T-helper 1 cell treated with Interleukin-12 subunit alpha and Interleukin-12 subunit beta and Interleukin-4 antibody, amounts not matched to agents 30 ng/mL and 1 ng/mL, for 36 hours (primary cell): ENCODE data around the gene HLF. TPM values are rescaled to one million over a fixed set of nuclear protein-coding genes. Genes with fewer than 3 reads are reported as not detected.

Experiments
- intact Hi-C: fragments of 100-400 bp; cut with micrococcal nuclease; formaldehyde crosslinking; loops from one replicate; pipeline ENCODE4 v1.15.1; 2024
- total RNA-seq: library from RNA; stranded (reverse); gene quantifications from 2 replicates; pipeline ENCODE4 v1.2.3, GENCODE V29; 2022

HLF gene
- total RNA-seq, 1 donor from 2014 or later: 2.4 TPM

- intact Hi-C loops: no loop called here
These were observed 14.9 kb upstream of the HLF start for GRCh38 chr17:55249861-55250260.

- intact Hi-C loops: no loop called here
These were observed 10.4 kb upstream of the HLF start for GRCh38 chr17:55254375-55254774.

GRCh38 chr17:55258578-55259135 lies 6.1 kb upstream of the HLF start:
- intact Hi-C loops: no loop called here

- intact Hi-C loops: loop anchor here (10.0 kb wide), 1 partner anchor 495 kb away; the partner anchor contains the start of gene PCTP
These were observed 5.1 kb upstream of the HLF start for GRCh38 chr17:55259684-55260111.

- intact Hi-C loops: loop anchor here (10.0 kb wide), 1 partner anchor 493 kb away; the partner anchor contains the start of gene PCTP
These were observed 3.4 kb upstream of the HLF start for GRCh38 chr17:55261311-55261710.

- intact Hi-C loops: loop anchor here (1.0 to 10.0 kb wide), 7 partner anchors 21 to 491 kb away; partner anchors contain the start of genes COX11, PCTP and STXBP4
These were observed 1.0 kb upstream of the HLF start for GRCh38 chr17:55263569-55264277.

- intact Hi-C loops: loop anchor here (1.0 to 10.0 kb wide), 7 partner anchors 21 to 491 kb away; partner anchors contain the start of genes COX11, PCTP and STXBP4
These were observed 499 bp upstream of the HLF start for GRCh38 chr17:55264278-55264644.

- intact Hi-C loops: loop anchor here (1.0 to 10.0 kb wide), 5 partner anchors 19 to 489 kb away; partner anchors contain the start of gene PCTP
These were observed 706 bp downstream of the HLF start for GRCh38 chr17:55265311-55266021.

- intact Hi-C loops: loop anchor here (1.0 to 10.0 kb wide), 2 partner anchors 176 to 488 kb away; partner anchors contain the start of gene PCTP
These were observed 1.5 kb downstream of the HLF start for GRCh38 chr17:55266051-55266957.

- intact Hi-C loops: loop anchor here (1.0 to 10.0 kb wide), 2 partner anchors 177 to 488 kb away; partner anchors contain the start of gene PCTP
These were observed 2.4 kb downstream of the HLF start for GRCh38 chr17:55266958-55267688.

GRCh38 chr17:55267777-55268648 lies 3.3 kb downstream of the HLF start:
- intact Hi-C loops: loop anchor here (10.0 kb wide), 1 partner anchor 487 kb away; the partner anchor contains the start of gene PCTP

- intact Hi-C loops: loop anchor here (10.0 kb wide), 1 partner anchor 486 kb away; the partner anchor contains the start of gene PCTP
These were observed 4.1 kb downstream of the HLF start for GRCh38 chr17:55268649-55269480.

GRCh38 chr17:55269894-55270293 lies 5.1 kb downstream of the HLF start:
- intact Hi-C loops: loop anchor here (10.0 kb wide), 1 partner anchor 485 kb away; the partner anchor contains the start of gene PCTP

GRCh38 chr17:55271223-55271571 lies 6.4 kb downstream of the HLF start:
- intact Hi-C loops: no loop called here

- intact Hi-C loops: no loop called here
These were observed 7.4 kb downstream of the HLF start for GRCh38 chr17:55271958-55272710.

- intact Hi-C loops: no loop called here
These were observed 8.2 kb downstream of the HLF start for GRCh38 chr17:55272711-55273578.
